Astrocyte (in vitro differentiated cells and primary cell): ENCODE results near the gene KCNAB1.

Source experiments
- CTCF ChIP-seq: IDR thresholded peaks from 2 replicates; pipeline ENCODE4 v1.5.1; 2011; ENCODE audit warnings: low read depth, mild to moderate bottlenecking, inconsistent platforms, low read length, moderate library complexity; ENCODE audit not compliant: insufficient read depth
- EZH2 ChIP-seq: IDR thresholded peaks from 2 replicates; pipeline ENCODE4 v1.6.1; 2012; ENCODE audit warnings: mild to moderate bottlenecking, low read length, inconsistent platforms; ENCODE audit not compliant: insufficient read depth

DNA sequence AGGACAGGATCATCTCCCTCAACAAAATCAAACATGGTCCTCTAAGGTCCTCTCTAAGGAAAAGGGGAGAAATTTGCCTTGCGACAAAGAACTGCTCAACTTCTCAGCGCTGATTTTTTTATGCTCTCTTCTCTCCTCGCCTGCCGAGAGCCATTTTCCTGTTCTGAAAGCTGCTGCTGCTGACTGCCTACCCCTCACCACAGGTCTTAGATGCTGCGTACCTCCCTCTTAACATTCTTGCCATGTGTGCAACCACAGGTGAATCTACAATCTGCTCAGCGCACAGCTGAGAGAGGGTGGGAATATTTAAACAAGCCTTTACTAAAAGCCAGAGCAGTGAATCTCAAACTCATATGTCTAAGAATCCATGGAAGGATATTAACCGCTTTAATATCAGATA, 223.8 kb downstream of the KCNAB1 start:
- TF ChIP-seq CTCF (no peak), EZH2 (no peak)
